Measurements from ENCODE around the gene TC2N. TPM values are rescaled to one million over a fixed set of nuclear protein-coding genes. Genes with fewer than 3 reads are reported as not detected.

Gene TC2N
- total RNA-seq, 1 experiment from 2014 or later, result 82.7 TPM

DNA sequence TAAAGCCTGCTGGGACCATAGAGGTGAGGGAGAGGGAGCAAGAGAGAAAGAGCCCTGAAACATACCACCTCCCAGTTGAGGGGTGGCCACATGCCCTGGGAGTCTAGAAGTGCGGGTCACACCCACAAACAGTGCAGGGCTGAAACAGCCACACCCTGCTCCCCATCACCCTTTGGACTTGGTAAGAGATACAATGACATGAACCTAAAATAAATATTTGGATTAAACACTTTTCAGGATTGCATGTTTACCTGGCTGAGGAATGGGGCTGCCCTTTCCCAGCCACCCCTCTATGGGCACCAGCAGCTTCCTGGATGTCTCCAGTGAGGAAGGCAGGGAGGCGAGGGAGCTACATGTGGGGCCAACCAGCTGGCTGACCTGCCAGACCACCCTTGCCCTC is 39.0 kb upstream of the TC2N start:
- Mint-ChIP-seq H3K9me3 (ENCODE audit: low read depth, unreplicated experiment) (peaks cover 2% of the 10 kb centered on the region), H3K4me1 (ENCODE audit: low read depth, unreplicated experiment) (peaks cover 6% of the 10 kb centered on the region), H3K36me3 (ENCODE audit: insufficient read depth, unreplicated experiment) (no peaks in the 10 kb centered on the region), H3K4me3 (ENCODE audit: low read depth, unreplicated experiment) (no peak overlapping the region), H3K27ac (ENCODE audit: unreplicated experiment) (no peak overlapping the region), H3K27me3 (ENCODE audit: unreplicated experiment) (no peaks in the 10 kb centered on the region)
- intact Hi-C loops (cut with micrococcal nuclease; ENCODE audit: unreplicated experiment), result no loop called here
- no TSS peak for BruUV-seq (replicated peaks)
- no peak for DNase-seq
- no peak for TF ChIP-seq CTCF (IDR thresholded peaks at IDR 0.05; ENCODE audit: unreplicated experiment)
- CTCF ChIA-PET, result no interaction called here

DNA sequence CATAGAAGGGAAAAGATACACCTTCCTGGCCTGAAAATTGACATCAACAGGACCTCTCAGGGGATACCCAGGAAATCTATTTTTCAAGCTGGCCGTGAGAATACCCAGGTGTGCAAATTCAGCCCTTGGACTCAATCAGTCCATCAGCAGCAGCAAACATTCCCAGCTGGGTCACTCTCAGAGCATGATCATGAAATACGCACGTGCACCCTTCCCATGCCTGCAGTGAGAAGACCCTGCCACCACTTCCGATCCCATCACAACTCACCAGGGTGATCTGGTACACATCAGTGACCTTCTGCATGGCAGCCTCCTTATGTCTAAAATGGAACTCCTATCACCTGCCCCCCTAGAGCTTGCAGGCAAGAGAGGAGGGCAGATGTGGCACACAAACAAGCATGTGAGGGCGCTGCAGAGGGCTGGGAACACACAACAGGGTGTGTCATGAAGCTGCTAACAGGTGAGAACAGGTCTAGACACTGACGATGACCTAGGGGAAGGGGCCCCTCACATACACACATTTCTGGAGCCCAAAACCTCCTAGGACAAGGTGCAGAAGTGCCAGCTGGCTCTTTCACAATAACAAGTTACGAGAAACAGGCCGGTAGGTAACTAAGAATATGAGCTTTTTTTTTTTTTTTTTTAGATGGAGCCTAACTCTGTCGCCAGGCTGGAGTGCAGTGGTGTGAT is 37.8 kb upstream of the TC2N start:
- H3K4me3 Mint-ChIP-seq (ENCODE audit: low read depth, unreplicated experiment), result no peak overlapping the region
- intact Hi-C loops (cut with micrococcal nuclease; ENCODE audit: unreplicated experiment), result no loop called here
- no peaks in the 10 kb centered on the region for H3K27me3 Mint-ChIP-seq (ENCODE audit: unreplicated experiment)
- no peak for DNase-seq
- H3K9me3 Mint-ChIP-seq (ENCODE audit: low read depth, unreplicated experiment), result peaks cover 2% of the 10 kb centered on the region
- BruUV-seq (replicated peaks), result no TSS peak
- no peaks in the 10 kb centered on the region for H3K36me3 Mint-ChIP-seq (ENCODE audit: insufficient read depth, unreplicated experiment)
- H3K4me1 Mint-ChIP-seq (ENCODE audit: low read depth, unreplicated experiment), result no peaks in the 10 kb centered on the region
- no peak overlapping the region for H3K27ac Mint-ChIP-seq (ENCODE audit: unreplicated experiment)
- CTCF ChIA-PET, result no interaction called here
- no peak for TF ChIP-seq CTCF (IDR thresholded peaks at IDR 0.05; ENCODE audit: unreplicated experiment)

GRCh38 chr14:91904483-91904882 is 37.1 kb upstream of the TC2N start:
- CTCF ChIA-PET, result no interaction called here
- Mint-ChIP-seq H3K27me3 (ENCODE audit: unreplicated experiment) (no peaks in the 10 kb centered on the region), H3K4me3 (ENCODE audit: low read depth, unreplicated experiment) (no peak overlapping the region), H3K9me3 (ENCODE audit: low read depth, unreplicated experiment) (peaks cover 2% of the 10 kb centered on the region), H3K27ac (ENCODE audit: unreplicated experiment) (no peak overlapping the region), H3K4me1 (ENCODE audit: low read depth, unreplicated experiment) (no peaks in the 10 kb centered on the region), H3K36me3 (ENCODE audit: insufficient read depth, unreplicated experiment) (no peaks in the 10 kb centered on the region)
- no TSS peak for BruUV-seq (replicated peaks)
- no peak for TF ChIP-seq CTCF (IDR thresholded peaks at IDR 0.05; ENCODE audit: unreplicated experiment)
- intact Hi-C loops (cut with micrococcal nuclease; ENCODE audit: unreplicated experiment), result no loop called here
- DNase-seq, result no peak

GRCh38 chr14:91903070-91903469 is 35.7 kb upstream of the TC2N start:
- Mint-ChIP-seq H3K4me3 (ENCODE audit: low read depth, unreplicated experiment) (no peak overlapping the region), H3K36me3 (ENCODE audit: insufficient read depth, unreplicated experiment) (no peaks in the 10 kb centered on the region), H3K9me3 (ENCODE audit: low read depth, unreplicated experiment) (peaks cover 2% of the 10 kb centered on the region), H3K4me1 (ENCODE audit: low read depth, unreplicated experiment) (no peaks in the 10 kb centered on the region), H3K27ac (ENCODE audit: unreplicated experiment) (no peak overlapping the region), H3K27me3 (ENCODE audit: unreplicated experiment) (no peaks in the 10 kb centered on the region)
- no peak for DNase-seq
- BruUV-seq (replicated peaks), result no TSS peak
- CTCF ChIA-PET, result no interaction called here
- intact Hi-C loops (cut with micrococcal nuclease; ENCODE audit: unreplicated experiment), result no loop called here
- no peak for TF ChIP-seq CTCF (IDR thresholded peaks at IDR 0.05; ENCODE audit: unreplicated experiment)

Measured in Calu3 (cell line).